GM10248 (cell line): ENCODE results near the gene PTPN7.

Experiments
- CTCF ChIA-PET: fragments of 300-600 bp; sonication (Branson Sonifier 250); formaldehyde crosslinking; extraction: SDS; loops from one replicate; lab custom pipeline; 2021; ENCODE audit warnings: antibody characterized with exemption; lab: Yijun Ruan, JAX
- POLR2A ChIA-PET: fragments of 350-650 bp; sonication (Branson Sonifier 250); formaldehyde crosslinking; extraction: SDS; loops from one replicate; lab custom pipeline; 2020; ENCODE audit warnings: antibody characterized with exemption; lab: Yijun Ruan, JAX
- DNase-seq: peaks from one replicate; pipeline ENCODE4 v3.0.0; 2012; ENCODE audit errors: extremely low spot score
- CTCF ChIP-seq: IDR thresholded peaks from 2 replicates; pipeline ENCODE4 v1.5.1; 2012; ENCODE audit warnings: mild to moderate bottlenecking, low read depth; ENCODE audit errors: extremely low read depth, missing control alignments, control extremely low read depth

The PTPN7 gene

GRCh38 chr1:202151045-202151444 is 9.4 kb downstream of the PTPN7 start:
- ChIA-PET CTCF (interaction anchor here (1.2 to 1.6 kb wide), 3 partner anchors 9 to 152 kb away, joined by 3 to 4 read pairs (median 3); partner anchors contain the start of gene PTPN7), POLR2A (no interaction called here)
- no peak for TF ChIP-seq CTCF
- DNase-seq: no peak

GRCh38 chr1:202150602-202151001 is 9.8 kb downstream of the PTPN7 start:
- DNase-seq: no peak
- CTCF ChIA-PET: interaction anchor here (1.6 kb wide), 1 partner anchor 9 kb away, joined by 3 read pairs; the partner anchor contains the start of gene PTPN7
- POLR2A ChIA-PET: no interaction called here
- no peak for TF ChIP-seq CTCF

GRCh38 chr1:202150187-202150586 is 10.2 kb downstream of the PTPN7 start:
- no peak for TF ChIP-seq CTCF
- CTCF ChIA-PET: no interaction called here
- no peak for DNase-seq
- POLR2A ChIA-PET: no interaction called here

GRCh38 chr1:202149566-202149965 is 10.8 kb downstream of the PTPN7 start:
- ChIA-PET POLR2A (no interaction called here), CTCF (no interaction called here)
- DNase-seq: no peak
- no peak for TF ChIP-seq CTCF

- CTCF ChIA-PET: no interaction called here
- POLR2A ChIA-PET: no interaction called here
- no peak for DNase-seq
- no peak for TF ChIP-seq CTCF
These were observed 12.0 kb downstream of the PTPN7 start for GRCh38 chr1:202148391-202148790.

GRCh38 chr1:202146993-202147392 is 13.4 kb downstream of the PTPN7 start:
- no peak for TF ChIP-seq CTCF
- no peak for DNase-seq
- CTCF ChIA-PET: interaction anchor here (1.1 to 2.8 kb wide), 5 partner anchors 9 to 147 kb away, joined by 3 to 16 read pairs (median 4); partner anchors contain the start of gene PTPN7
- POLR2A ChIA-PET: interaction anchor here (0.5 to 0.6 kb wide), 2 partner anchors 15 to 81 kb away, joined by 3 read pairs; no protein-coding TSS in a partner anchor
